Spleen (tissue), 7 donors: Measurements from ENCODE around the gene SLC9A8.

ENCODE experiments used
- POLR2A ChIP-seq, 3 donors: fragments of 450-650 bp; IDR thresholded peaks; one replicate each; pipeline ENCODE4 v1.5.1; 2017; ENCODE audit warnings: antibody characterized with exemption in 3 of 3, mild to moderate bottlenecking in 1 of 3
- POLR2AphosphoS5 ChIP-seq, 3 donors: sonication (generic); formaldehyde crosslinking; IDR thresholded peaks; one replicate each; pipeline ENCODE4 v1.5.1; 2017; ENCODE audit warnings: antibody characterized with exemption in 3 of 3
- TF ChIP-seq, protein P1 (sequence below), 11 experiments: fragments of 200-600 bp in 7 of 11; fragments of 450-650 bp in 4 of 11; sonication (generic) in 4 of 11; IDR thresholded peaks in 8 of 11; conservative IDR thresholded peaks in 3 of 11; 1 replicate in 7 of 11; 2 replicates in 4 of 11; pipeline versions ENCODE4 v1.4.0 to v1.8.0; 2016 to 2021; ENCODE audit warnings: antibody characterized with exemption in 11 of 11, inconsistent platforms in 4 of 11, mild to moderate bottlenecking in 1 of 11
- donor health status: DM: no; HTN: no; CAD: no; lungs with moderate emphysema.
- donor health status: DM: no; HTN: no; CAD: no.
- donor health status: DM: no; HTN: no; CAD: no.

DNA sequence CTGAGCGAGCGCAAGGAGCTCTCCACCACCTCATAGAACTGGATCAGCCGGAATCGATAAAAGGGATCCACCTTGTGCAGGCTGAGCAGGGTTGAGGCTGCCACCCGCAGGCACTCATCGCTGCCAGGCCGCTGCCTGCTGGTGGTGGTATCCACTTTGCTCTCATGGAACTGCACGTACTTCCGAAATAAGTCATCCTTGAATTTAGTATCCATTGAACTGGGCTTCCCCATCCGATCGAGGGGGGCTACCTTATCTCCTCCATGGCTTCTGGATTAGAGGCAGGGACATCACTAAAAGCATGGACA lies 95.6 kb downstream of the SLC9A8 start:
- TF ChIP-seq, protein P1, sequence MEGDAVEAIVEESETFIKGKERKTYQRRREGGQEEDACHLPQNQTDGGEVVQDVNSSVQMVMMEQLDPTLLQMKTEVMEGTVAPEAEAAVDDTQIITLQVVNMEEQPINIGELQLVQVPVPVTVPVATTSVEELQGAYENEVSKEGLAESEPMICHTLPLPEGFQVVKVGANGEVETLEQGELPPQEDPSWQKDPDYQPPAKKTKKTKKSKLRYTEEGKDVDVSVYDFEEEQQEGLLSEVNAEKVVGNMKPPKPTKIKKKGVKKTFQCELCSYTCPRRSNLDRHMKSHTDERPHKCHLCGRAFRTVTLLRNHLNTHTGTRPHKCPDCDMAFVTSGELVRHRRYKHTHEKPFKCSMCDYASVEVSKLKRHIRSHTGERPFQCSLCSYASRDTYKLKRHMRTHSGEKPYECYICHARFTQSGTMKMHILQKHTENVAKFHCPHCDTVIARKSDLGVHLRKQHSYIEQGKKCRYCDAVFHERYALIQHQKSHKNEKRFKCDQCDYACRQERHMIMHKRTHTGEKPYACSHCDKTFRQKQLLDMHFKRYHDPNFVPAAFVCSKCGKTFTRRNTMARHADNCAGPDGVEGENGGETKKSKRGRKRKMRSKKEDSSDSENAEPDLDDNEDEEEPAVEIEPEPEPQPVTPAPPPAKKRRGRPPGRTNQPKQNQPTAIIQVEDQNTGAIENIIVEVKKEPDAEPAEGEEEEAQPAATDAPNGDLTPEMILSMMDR (IDR thresholded peaks at IDR 0.05 in 8 of 11, conservative IDR thresholded peaks at IDR 0.05 in 3 of 11), result no peak
- TF ChIP-seq POLR2A (IDR thresholded peaks at IDR 0.05) (no peak), POLR2AphosphoS5 (IDR thresholded peaks at IDR 0.05) (peak in 1 of 3 donors; percentile 19)
